Measurements from ENCODE around the gene BDNF.
"Not testable (repeated sequence)": the region's sequence is repeated elsewhere in the genome, so short reads cannot be mapped to it uniquely, and the experiment has no call there.

BDNF gene

GRCh38 chr11:27700351-27701301, at the start of gene BDNF:
Gene BDNF (minus strand): TSS chr11:27700455. CDS start chr11:27658564, 41,891 bp downstream.
- FAIRE-seq: no peak

GRCh38 chr11:27740362-27741013, 40.2 kb upstream of the BDNF start:
- FAIRE-seq: no peak

DNA sequence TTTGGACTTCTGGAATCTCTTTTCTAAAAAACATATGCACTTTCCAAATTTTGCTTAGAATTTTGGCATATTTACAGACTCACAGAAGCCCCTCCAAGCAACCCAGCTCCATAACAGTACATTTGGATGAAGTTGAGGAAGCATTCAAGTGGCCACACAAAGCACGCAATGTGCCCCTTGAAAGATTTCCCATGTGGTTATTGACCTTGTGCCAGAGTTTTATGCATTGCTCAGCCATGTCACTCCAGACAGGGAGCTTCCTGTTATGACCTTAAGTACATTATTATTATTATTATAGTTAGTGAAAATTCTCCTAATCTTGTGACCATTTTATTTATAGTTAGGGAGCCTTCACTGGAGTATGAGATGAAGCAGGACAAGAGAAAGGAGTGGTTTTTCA, 35.0 kb upstream of the BDNF start:
- no peak for FAIRE-seq

GRCh38 chr11:27731803-27732202, 31.5 kb upstream of the BDNF start:
- not testable (repeated sequence) for FAIRE-seq

GRCh38 chr11:27726981-27727380, 26.7 kb upstream of the BDNF start:
- no peak for FAIRE-seq

- FAIRE-seq: no peak
These were observed 23.4 kb upstream of the BDNF start for GRCh38 chr11:27723687-27724086.

- no peak for FAIRE-seq
These were observed 22.7 kb upstream of the BDNF start for GRCh38 chr11:27722953-27723344.

DNA sequence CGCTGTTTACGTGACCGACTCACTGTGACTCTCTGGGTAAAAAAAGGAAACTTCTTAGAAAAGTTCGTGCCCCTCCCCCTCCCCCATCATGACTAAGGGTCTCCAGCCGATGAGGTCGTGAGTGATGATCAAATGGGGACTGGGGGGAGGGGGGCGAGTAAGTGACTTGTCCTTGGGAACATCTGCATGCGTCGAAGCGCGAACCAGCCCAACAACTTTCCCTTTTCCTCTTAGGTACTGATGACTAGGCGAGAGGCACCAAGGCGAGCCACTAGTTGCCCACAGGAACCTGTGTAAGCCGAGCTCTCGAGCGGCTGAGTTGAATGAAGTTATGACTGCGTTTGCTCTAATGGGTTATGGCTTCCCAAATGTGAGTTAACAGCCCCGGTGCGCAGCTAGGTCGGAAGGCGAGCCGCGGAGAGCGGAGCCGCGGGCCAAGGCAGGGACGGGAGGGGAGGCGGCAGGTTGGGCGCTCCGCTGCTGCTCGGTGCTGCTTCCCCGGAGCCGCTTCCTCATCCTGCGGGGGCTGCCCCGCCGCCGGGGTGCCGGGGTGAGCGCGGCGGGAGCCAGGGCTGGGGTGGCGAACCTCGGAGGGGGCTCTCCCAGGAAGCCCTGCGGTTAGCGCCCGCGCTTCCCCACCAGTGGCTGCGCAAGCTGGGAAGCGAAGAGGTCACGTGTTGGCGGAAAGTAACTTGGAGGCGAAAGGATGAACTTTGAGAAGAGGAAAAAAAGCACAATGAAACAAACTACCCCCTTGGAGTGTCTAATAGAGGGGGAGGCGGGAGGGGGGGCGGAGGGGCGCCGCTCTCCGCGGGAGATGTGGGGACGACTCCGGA, 22.1 kb upstream of the BDNF start:
- no peak for FAIRE-seq

DNA sequence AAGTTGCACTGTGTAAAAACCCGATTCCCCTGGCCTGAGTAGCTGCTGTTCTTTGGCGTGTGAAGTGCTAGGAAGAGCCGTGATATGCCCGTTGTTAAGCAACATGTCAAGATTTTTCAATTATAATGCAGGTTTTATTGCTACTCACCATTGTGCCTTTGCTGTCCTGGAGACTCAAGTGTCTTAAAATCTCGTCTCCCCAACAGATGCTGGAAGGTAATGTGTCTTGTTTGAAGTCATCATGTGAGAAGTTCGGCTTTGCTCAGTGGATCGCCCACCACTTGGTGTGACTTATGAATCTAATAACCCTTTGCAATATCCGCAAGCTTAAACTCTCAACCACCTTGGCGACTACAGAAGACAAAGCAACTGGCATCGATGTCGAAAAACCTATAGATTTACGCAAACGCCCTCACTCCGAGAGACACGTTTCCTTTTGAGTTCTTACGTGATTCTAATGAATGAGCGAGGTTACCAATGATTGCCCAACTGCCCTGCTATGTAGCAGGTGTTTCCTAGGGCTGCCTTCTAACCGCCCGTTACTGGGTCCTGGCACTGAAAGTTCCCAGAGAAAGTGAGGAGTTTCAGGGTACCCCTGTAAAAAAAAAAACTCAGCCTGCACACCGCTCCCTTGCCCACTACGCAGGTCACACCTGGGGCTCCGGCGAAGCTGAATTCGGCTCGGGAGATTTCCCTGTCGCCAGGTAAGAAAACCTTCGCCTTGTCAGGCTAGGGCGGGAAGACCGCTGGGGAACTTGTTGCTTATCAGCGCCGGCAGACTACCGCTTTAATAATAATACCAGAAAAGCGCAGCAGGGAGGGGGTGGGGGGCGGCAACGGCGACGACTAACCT, 21.2 kb upstream of the BDNF start:
- FAIRE-seq: no peak

GRCh38 chr11:27720277-27720830, 20.1 kb upstream of the BDNF start:
- FAIRE-seq: no peak

DNA sequence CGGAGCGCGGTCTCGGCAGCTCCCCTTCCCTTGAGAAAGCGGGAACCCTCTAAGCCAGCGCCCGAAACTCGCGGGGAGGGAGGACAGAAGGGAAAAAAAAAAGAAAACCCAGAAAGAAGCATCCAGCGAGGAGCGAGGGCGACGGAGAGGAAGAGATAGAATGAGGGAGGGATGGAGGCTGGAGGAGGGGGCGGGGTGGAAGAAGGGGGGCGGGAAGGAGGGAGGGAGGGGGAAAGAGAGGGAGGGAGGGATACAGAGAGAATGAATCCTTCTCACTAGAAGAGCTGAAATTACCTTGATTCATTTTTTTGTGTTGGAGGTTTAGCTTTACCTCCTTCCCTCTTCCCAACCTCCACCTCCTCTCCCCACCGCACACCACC, 19.3 kb upstream of the BDNF start:
- no peak for FAIRE-seq

GRCh38 chr11:27718863-27719545, 18.7 kb upstream of the BDNF start:
- no peak for FAIRE-seq

DNA sequence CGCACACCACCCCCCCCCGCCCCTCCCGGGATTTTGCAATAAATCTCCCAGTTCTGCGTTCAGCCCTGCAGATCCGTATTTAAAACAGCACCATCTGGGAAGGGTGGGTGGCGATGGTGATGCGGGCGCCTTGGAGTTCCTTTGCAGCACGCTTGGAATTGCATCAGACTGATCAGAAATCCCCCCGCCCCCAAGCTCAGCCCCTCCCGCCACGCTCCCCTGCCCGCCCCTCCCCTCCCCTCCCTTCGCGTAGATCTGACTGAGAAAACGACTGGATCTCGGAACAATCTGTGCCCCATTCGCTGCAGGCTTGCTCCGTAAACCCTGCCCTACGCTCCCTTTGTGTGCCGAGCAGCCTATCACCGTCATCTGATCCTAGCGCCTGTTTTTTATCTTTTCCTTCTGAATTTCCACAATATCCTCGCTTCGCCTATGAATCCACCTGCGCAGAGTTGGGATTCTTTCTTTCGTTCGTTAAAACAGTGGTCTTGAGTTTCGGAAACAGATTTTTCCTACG, 18.1 kb upstream of the BDNF start:
- no peak for FAIRE-seq

DNA sequence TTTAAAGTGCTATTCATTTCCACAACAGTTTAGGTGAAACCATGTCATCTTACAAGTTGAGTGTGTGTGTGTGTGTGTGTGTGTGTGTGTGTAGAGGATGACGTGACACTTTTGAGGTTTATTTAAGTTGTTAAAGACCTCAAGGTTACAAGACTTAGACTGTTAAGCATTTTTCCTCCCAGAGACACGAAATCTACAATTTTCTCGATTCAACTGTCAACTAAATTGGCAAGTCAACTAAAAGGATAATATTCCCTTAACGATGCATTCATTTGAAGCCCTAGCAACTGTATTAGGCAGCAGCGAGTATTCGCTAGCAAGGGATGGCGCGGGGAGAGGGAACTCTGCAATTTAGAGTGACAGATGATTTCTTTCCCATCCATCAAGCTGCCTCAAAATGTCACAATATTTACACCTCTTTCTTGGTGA, 17.6 kb upstream of the BDNF start:
- FAIRE-seq: no peak

- no peak for FAIRE-seq
These were observed 17.1 kb upstream of the BDNF start for GRCh38 chr11:27717377-27717776.

DNA sequence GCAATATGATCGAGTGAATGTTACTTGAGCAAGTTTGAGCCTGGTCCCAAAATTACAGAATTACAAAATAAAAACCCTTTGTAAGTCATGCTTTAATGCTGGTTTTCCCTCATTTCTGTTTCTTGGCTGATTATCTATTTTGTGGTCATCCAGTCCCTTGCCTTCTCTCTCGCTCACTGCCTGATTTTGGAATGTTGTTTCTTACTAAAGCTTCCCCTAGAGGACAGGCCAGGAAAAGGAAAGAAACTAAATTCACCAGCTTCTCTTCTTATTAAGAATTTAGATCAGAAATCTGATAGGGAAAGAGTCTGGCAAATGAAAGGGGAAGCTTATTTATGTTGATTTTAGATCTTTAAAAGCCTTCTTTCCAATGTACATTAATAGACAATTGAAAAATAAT, 16.6 kb upstream of the BDNF start:
- no peak for FAIRE-seq

DNA sequence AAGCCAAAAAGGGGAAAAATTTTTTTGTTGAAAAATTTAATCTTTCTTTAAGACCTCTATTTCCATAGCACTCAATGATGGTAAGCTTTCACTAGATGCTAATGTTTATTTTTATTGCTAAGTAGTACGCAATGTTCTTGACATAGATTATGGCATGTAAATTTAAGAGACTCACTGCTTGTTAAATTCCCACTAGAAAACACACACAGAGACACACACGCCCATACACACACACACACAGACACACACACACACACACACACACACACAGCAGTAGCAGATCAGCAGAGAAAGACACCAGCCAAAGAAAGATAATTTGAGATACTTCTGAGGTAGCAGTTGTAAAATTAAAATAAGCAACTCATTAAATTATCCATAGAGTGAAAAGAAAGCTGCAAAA, 16.0 kb upstream of the BDNF start:
- FAIRE-seq: no peak

GRCh38 chr11:27711725-27712124, 11.5 kb upstream of the BDNF start:
- no peak for FAIRE-seq

GRCh38 chr11:27710536-27710935, 10.3 kb upstream of the BDNF start:
- no peak for FAIRE-seq

GRCh38 chr11:27707676-27708075, 7.4 kb upstream of the BDNF start:
- no peak for FAIRE-seq

Data from TTC549 (cell line).